AG08395 (cell line): ENCODE data around the gene UBE2D3.
"Not testable (repeated sequence)": the region's sequence is repeated elsewhere in the genome, so short reads cannot be mapped to it uniquely, and the experiment has no call there.

ENCODE experiments used
- DNase-seq: peaks from one replicate; pipeline ENCODE4 v3.0.0; 2012; ENCODE audit warnings: mixed read lengths, low spot score

Gene UBE2D3

DNA sequence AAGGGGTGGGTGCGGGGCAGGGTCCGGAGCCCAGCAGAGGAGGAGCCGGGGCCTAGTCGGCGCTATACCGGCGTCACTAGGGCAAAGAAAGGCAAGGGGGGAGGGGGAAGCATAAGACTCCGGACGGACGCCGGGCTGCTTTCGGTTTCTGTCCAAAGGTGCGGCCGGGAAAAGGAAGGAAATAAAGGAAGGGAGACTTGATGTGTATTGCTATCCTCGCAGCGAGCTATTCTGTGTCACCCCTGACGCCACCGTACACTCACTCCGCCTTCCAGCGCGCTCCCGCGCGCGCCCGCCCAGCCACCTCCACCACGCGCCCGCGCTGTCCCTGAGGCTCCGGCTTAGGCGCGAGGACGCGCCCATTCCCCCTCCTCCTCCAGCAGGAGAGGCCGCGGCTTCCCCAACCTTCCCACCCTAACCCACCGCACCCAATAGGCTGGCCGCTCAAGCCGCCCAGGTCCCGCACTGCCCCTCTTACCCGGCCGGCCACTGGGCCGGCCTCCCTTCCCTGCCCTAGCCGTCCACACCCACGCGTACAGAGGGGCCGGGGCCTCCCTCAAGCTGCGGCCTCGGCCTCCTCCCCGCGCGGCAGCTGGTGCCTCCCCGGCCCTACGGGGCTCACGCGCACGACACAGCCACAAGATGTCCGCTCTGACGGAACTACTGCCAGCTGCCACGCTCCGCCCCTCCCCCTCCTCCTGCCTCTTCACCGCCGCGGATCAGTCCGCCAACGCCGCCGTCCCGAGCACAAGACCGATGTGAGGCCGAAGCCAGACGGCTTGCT lies at the start of gene UBE2D3:
UBE2D3 (minus strand) TSS at position 662 of the 784 bp plus-strand sequence. CDS start 1,043 bp downstream, outside the sequence.
- peak; percentile 61 for DNase-seq

DNA sequence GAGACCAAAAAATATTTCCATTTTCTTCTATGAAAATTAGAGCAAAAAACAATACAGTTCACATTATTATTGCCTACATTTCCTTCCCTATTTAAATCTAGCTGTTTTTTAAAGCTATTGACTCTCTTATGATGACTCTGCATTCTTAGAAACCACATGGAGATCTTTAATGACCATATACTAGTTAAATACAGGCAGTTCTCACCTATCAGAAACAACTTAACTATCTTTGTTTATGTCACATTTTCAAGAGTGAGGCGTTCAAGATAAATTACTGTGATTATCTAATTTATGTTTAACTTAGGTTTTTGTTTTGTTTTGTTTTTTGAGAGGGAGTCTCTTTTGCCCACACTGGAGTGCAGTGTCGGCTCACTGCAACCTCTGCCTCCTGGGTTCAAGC lies 44.4 kb upstream of the UBE2D3 start:
- DNase-seq, result no peak

DNA sequence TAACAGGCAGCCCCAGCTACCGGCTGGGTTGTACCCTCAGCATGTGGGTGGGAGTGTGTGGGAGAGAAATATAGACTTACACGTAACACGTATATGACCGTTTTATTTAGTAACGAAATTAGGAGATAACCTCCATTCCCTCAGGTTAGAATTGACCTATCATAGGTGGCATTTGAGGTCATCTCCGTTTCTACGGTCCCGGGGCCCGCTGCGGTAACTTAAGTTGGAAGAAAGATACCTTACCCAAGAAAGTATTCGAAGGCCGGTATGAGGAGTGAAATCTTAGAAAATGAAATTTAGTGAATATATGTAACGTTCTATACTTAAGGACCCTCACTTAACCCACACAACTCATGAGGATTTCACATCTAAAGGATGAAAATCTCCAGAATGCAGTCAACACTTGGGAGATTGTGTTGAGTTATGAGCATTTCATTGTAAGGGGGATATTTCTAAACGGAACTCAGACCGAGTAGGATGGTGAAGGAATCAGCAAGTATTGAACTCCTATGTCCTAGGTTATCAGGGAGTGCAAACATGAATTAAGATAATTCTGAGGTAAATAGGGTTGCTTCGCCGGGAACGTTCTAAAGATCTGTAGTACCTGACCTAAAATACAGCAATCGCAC lies 42.3 kb upstream of the UBE2D3 start:
- DNase-seq, result no peak

DNA sequence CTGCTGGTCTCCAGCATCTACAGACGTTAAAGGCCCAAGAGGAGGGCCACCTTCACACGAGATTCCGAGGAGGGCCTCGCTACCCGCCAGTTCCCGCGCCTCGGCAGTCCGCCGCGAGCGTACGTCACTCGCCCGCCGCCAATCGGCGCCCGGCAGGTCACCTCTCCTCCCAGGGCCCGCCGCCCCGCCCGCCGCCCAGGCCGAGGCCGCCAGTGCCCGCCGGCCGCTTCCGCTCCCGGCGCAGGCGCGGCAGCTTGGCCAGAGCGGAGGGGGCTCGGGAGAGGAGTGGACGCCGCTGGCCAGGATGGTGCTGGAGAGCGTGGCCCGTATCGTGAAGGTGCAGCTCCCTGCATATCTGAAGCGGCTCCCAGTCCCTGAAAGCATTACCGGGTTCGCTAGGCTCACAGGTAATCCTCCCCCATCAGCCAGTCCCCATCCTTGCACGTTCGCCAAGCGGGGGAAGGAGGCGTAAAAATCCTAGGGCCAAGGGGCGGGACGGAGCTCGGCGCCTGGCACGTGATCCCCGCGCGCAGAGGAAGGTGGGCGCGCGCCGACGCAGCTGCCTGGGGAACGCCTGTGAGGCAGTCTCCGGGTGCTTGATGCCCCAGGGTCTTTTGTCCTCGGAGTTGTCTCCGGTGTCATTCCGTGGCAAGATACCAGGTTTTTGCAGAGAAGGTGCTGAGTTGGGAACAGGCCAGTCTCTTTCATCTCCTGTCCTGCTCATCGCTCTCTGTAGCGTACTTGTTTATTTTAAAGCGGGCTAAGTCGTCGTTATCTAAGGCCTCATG lies 41.6 kb upstream of the UBE2D3 start, which contains the start of gene CISD2:
CISD2 (plus strand) TSS at position 212 of the 788 bp plus-strand sequence; CDS start at position 305, 93 bp downstream.
- peak; percentile 94 for DNase-seq

DNA sequence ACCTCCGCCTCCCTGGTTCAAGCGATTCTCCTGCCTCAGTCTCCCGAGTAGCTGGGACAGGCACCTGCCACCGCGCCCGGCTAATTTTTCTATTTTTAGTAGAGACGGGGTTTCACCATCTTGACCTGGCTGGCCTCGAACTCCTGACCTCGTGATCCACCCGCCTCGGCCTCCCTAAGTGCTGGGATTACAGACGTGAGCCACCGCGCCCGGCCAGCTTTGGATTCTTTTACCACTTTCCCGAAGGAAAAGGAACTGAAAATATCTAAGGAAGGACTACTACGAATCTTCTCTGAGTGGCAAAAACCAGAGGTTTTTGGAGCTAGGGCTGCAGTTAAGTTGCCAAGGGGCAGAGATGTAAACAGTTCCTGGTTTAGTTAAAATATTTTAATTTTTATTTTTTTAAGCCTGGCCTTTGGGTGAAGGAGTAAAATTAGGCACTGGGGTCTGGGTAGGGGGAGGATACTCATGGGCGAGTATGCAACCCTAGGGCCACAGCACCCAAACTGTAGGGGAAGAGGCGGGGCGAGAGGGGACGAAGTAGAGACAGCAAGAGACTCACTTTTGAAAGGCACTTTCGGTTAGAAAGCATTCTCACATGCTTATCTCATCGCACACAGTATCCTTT lies 40.9 kb upstream of the UBE2D3 start:
- DNase-seq, result no peak

DNA sequence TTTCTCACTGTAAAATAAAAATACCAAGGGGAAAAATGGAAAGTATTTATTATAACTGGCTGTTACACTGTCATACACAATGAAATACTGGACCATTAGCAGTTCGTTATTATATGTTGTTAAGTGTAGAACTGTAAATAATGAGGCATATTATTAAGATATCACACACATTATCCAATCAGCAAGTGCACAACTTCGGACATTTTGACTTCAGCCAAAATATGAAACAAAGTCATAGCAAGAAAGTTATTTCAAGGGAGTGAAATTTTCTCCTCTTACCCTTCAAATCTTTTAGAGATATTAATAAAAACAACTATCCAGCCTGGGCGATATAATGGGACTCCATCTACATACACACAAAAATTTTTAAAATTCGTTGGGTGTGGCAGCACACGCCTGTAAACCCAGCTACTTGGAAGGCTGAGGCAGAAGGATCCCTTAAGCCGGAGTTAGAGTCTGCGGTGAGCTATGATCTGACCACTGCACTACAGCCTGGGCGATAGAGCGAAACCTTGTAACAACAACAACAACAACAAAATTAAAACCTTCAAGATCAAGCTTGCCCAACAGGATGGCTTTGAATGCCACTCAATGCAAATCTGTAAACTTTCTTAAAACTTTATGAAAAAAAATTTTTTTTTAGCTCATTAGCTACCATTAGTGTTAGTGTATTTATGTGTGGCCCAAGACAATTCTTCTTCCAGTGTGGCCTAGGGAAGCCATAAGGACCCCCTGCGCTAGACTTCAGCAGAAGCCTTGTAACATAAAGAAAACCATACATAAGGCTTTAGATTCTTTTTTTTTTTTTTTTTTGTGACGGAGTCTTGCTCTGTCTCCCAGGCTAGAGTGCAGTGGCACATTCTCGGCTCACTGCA lies 40.2 kb upstream of the UBE2D3 start:
- DNase-seq, result no peak

DNA sequence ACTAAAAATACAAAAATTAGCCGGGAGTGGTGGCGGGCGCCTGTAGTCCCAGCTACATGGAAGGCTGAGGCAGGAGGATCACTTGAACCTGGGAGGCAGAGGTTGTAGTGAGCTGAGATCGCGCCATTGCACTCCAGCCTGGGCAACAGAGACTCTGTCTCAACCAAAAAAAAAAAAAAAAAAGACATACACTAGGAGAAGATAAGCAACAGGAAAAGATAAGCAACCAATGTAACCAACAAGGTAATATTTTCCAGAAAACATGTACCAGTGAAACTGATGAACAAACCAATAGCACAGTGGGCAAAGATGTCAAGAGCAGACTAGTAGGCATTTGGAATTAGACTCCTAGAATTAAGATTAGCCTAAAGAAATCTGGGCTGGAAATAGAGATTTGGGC lies 38.0 kb upstream of the UBE2D3 start:
- not testable (repeated sequence) for DNase-seq

DNA sequence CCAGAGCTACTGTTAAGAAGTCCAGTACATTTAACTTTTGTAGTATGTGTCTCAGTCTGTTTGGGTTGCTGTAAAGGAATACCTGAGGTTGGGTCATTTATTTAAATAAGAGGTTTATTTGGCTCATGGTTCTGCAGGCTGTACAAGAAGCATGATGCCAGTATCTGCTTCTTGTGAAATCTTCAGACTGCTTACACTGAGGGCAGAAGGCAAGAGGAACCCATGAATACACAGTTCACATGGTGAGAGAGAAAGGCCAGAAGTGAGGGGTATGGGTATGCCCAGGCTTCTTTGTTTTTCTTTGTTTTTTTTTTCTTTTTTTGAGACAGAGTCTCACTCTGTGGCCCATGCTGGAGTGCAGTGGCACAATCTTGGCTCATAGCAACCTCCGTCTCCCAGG lies 35.4 kb upstream of the UBE2D3 start:
- DNase-seq, result no peak

DNA sequence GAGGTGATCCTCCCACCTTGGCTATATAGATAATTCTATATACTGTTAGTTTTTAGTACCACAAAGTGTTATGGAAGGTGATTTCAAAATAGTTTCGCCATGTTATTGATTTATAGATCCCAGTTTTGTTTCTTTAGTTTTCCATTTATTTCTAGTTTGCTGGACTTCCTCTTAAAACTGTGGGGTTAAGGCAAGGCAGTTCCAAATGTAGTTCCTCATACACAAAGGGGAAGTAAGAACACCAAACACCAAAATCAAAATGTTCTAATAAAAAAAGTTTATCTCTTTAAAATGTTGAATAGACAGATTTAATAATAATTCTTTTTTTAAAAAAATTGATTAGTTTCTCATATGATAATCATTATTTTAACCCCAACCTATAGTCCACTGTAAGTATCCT lies 34.7 kb upstream of the UBE2D3 start:
- DNase-seq, result no peak

DNA sequence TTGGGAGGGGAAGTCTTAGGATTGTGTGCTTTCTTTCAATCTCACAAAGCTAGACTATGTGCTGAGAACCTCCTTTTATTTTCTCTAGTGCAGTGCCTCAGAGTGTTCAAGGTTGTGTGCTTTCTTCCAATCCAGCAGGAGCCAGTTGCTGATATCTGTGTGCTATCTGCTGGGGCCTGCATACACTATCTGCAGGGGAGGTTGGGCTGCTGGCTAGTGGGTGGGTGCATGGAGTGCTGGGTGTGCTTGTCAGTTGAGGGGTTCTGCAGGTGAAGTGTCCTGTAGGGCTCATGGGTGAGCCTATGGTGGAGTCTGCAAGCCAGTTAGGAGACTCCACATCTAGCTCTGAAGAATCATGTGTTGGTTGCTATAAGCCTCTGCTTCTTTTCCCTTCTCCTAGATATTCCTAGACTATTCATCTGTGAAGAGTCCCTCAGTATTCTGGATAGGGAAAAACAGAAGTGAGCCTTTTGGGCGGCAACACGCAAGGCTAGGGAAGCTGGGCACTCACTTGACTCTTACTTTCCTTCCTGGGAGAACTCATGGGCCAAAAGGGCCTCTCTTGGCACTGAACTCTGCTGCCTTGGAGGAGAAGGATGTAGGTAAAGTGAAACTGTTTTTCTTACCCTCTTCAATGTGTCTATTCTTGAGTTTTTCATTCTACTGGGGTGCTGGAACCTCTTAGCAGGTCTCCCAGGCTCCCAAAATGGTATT lies 33.4 kb upstream of the UBE2D3 start:
- no peak for DNase-seq

DNA sequence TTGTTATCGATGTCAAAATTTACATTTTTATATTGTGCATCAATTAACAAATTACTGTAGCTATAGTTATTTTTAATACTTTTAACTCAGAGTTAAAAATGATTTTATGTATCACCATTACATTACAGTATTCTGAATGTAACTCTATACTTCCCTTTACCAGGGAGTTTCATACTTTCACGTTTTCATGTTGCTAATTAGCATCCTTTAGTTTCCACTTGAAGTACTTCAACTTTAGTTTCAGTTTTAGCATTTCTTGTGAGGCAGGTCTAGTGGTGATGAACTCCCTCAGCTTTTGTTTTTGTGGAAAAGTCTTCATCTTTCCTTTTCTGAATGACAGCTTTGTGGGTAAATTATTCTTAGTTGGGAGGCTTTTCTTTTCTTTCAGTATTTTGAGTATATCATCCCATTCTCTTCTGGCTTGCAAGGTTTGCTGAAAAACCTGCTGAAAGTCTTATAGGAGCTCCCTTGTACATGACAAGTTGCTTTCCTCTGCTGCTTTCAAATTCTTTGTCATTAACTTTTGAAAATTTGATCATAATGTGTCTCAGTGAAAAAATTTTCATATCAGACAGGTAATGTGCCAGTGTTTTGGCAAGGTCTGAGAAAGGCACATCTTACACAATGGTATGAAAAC lies 31.6 kb upstream of the UBE2D3 start:
- no peak for DNase-seq

DNA sequence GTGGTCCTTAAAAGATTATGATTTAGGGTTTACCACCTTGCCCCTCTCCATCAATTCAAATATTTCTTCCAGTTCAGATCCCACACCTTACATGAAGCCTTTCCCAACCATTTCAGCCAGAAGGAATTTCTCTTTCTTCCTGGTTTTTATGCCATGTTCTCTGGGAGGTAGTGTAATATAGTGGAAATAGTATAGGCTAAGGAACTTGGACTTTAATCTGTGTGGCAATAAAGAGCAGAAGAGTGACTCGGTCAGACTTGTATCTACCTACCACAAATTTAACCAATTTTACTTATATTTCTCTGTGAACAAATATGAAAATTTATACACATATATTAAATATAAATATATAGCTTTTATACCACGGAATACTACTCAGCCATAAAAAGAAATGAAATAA lies 23.0 kb upstream of the UBE2D3 start:
- no peak for DNase-seq

DNA sequence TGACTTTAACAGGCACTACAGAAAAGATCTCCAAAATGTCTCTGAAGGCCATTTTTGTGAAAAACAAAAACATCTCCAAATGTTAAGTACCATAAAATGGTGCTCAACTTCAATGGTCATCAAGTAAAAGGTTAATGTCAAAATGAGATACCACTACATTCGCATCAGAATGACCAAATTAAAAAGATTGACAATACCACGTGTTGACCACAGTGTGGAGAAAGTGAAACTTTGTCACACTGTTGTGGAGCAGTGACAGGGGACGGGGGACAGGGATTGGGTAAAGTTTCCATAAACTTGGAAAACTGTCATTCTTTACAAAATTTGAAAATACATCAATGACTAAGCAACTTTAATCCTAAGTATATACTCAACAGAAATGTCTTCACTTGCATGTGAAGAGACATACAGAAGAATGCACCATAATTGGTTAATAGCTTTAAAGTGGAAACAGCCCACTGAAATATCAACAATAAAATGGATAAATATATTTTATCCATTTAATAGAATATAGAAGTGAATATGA lies 22.3 kb upstream of the UBE2D3 start:
- no peak for DNase-seq

DNA sequence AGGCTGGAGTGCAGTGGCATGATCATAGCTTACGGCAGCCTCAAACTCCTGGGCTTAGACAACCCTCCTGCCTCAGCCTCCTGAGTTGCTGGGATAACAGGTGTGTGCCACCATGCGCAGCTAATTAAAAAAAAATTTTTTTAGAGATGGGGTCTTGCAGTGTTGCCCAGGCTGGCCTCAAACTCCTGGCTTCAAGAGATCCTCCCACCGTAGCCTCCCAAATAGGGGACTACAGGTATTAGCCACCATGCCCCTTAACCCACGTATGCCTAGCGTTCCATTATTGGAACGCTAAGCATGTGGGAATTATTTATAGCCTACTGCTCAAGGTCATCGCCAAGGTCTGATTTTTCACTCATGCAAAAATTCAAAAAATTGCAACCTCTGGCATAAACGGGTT lies 20.3 kb upstream of the UBE2D3 start:
- no peak for DNase-seq

DNA sequence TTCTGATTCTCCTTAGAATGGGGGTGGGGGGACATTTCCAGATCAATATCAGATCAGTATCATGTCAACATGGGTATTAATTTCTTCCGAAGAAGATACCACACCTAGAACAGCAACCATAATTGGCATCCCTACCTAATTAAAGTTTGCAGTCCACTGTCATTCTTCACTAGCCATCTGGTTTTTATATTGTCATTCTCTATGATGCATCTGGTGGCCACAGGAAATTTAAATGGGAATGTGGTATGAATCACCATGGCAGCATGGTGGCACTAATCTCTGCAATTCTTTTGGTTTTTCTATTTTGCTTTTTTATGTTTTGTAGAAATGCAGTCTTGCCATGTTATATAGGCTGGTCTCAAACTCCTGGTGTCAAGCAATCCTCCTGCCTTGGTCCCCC lies 16.6 kb upstream of the UBE2D3 start:
- DNase-seq, result peak; percentile 60

DNA sequence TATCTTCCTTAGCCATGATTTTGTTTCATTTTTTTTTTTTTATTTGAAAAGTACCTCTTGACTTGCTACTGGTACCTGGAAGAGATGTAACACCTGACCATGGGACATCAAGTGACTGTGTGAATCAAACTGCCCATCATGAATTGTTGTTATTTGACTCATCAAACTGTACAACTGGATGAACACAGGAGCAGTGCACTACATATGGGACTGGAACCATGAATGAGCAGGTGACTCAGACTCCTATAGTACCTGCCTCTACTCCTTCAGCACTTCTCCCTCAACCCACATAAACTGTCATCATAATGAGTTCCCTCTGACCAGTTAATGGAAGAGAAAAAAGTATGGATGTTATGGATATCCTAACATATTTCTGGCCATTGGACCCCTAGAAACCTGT lies 15.9 kb upstream of the UBE2D3 start:
- no peak for DNase-seq

DNA sequence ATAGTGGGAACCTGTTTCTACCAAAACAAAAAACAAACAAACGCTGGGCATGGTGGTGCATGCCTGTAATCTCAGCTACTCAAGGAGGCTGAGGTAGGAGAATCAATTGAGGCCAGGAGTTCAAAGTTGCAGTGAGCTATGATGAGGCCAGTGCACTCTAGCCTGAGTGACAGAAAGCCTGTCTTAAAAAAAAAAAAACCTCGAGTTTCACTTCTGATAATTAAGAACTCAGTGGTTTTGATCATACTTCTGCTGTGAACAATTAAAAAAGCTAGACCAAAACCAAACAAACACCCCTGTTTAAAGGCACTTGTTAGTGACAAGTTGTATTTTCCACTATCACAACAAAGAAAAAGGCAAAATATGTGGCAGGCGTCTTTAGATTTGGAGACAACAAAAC lies 15.0 kb upstream of the UBE2D3 start:
- no peak for DNase-seq

DNA sequence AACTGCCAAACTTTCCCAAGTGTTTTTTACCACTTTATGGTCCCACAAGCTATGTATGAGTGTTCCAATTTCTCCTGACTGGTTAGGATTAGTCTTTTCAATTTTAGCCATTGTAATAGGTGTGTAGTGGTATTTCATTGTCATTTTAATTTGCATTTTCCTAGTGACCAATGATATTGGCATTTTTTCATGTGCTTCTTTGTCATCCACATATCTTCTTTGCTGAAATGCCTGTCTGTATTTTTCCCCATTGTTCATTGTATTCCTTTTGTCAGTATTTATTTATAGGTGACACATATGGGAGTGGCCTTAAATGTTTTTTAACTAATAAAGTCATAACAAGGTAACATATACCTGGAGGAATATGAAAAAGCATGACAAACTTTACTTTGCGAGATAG lies 9.2 kb upstream of the UBE2D3 start:
- DNase-seq, result no peak

DNA sequence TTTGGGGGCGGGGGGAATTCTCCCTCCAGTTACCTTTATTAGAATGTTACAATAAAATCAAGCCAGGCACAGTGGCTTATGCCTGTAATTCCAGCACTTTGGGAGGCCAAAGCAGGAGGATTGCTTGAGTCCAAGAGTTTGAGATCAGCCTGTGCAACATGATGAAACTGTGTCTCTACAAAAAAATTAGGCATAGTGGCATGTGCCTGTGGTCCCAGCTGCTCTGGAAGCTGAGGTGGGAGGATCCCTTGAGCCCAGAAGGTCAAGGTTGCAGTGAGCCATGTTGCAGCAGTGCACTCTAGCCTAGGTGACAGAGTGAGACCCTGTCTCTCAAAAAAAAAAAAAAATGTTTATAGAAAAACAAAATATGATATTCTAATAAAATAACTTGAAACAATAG lies 5.3 kb upstream of the UBE2D3 start:
- DNase-seq, result no peak

DNA sequence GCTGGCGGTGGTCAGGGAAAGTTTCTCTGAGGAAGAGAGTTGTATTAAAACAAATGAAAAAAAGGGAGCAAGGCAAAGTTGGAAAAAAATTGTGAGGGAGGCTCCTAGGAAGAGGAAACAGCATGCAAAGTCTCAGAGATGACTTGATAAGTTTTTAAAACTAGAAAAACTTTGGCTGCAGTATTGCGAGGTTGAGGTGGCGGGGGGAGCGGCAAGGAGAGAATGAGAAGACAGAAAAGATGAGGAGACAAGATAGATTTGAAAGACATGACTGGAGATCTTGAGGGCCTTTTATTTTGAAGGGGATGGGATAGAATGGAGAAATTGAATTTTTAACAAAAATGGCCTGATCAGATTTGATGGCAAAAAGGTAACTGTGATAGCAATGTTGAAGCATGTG lies 4.8 kb upstream of the UBE2D3 start:
- DNase-seq, result no peak
